Body of pancreas (tissue), 4 donors: ENCODE results near the gene TBL1X.

Experiments
- CTCF ChIP-seq, 7 experiments: fragments of 450-650 bp in 4 of 7; fragments of 200-600 bp in 3 of 7; sonication (generic) in 3 of 7; IDR thresholded peaks; one replicate each; pipeline ENCODE4 v1.5.1; 2016 to 2019; ENCODE audit warnings: antibody characterized with exemption in 7 of 7
- POLR2A ChIP-seq, 3 donors: fragments of 450-650 bp; IDR thresholded peaks; one replicate each; pipeline ENCODE4 v1.6.1; 2016; ENCODE audit warnings: antibody characterized with exemption in 3 of 3, mild to moderate bottlenecking in 2 of 3

- TF ChIP-seq CTCF (IDR thresholded peaks at IDR 0.05) (no peak), POLR2A (IDR thresholded peaks at IDR 0.05) (no peak)
These were observed 164.1 kb downstream of the TBL1X start for GRCh38 chrX:9628779-9629493.
